T-helper 1 cell treated with Interleukin-12 subunit alpha and Interleukin-12 subunit beta and Interleukin-4 antibody, amounts not matched to agents 30 μg/mL and 1 μg/mL, for 36 hours (primary cell): ENCODE measurements around the gene LCE1E.

Experiments used
- H3K27ac Mint-ChIP-seq: one replicate; pipeline ENCODE4 v1.8.0; 2021; ENCODE audit warnings: mild to moderate bottlenecking, mixed read lengths
- H3K27me3 Mint-ChIP-seq: one replicate; pipeline ENCODE4 v1.8.0; 2021; ENCODE audit warnings: low read depth, mixed read lengths
- H3K36me3 Mint-ChIP-seq: one replicate; pipeline ENCODE4 v1.8.0; 2021; ENCODE audit warnings: low read depth, mixed read lengths
- H3K4me1 Mint-ChIP-seq: one replicate; pipeline ENCODE4 v1.8.0; 2021; ENCODE audit warnings: low read depth, mixed read lengths
- H3K4me3 Mint-ChIP-seq: one replicate; pipeline ENCODE4 v1.8.0; 2021; ENCODE audit warnings: mild to moderate bottlenecking, moderate library complexity, mixed read lengths
- H3K9me3 Mint-ChIP-seq: one replicate; pipeline ENCODE4 v1.8.0; 2021; ENCODE audit warnings: mixed read lengths

LCE1E gene, protein sequence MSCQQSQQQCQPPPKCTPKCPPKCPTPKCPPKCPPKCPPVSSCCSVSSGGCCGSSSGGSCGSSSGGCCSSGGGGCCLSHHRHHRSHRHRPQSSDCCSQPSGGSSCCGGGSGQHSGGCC

DNA sequence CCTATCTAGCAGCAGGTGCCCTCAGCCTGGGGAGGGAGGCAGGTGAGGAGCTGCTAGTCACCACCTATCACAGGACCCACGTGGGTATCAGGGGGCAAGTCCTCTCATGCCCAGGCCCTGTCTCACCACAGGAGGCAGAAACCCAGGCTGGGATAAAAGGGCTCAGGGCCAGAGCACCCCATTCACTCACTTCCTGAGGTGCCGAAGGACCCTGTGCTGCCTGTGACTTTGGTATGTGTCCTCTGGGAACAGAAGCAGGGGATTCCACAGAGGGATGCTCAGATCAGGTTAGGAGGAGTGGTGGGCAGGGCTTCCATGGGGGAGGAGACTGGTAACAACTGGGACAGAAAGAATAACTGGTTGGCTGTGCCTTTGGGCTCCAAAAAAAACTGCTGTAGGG is at the start of gene LCE1E:
Gene LCE1E (plus strand): TSS at position 181 of the 400 bp plus-strand sequence. CDS start 1,043 bp downstream, outside the sequence.
- no peaks in the 10 kb centered on the region for H3K4me1 Mint-ChIP-seq
- H3K36me3 Mint-ChIP-seq: no peaks in the 10 kb centered on the region
- peaks cover 10% of the 10 kb centered on the region for H3K27me3 Mint-ChIP-seq
- H3K27ac Mint-ChIP-seq: no peak within 1 kb of the TSS
- no peaks in the 10 kb centered on the region for H3K9me3 Mint-ChIP-seq
- no peak within 1 kb of the TSS for H3K4me3 Mint-ChIP-seq

DNA sequence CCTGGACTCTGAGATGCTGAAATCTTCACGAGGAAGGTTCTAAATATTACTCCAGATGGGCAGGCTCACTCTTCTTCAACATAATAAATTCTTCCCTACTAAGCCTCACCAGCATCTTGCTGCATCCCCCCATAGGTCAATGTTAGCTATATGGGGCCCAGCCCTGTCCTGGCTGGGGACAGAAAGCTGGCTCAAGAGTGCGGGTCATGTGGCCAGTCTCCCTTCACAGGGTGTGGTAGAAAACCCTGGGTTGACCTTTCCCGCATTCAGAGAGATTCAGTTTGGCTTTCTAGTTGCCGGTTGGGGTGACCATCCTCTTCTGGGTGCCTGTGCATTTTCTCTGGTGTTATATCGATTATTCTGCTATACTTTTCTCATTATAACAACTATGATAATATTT is 48.1 kb upstream of the LCE1E start:
- no peaks in the 10 kb centered on the region for H3K4me1 Mint-ChIP-seq
- H3K4me3 Mint-ChIP-seq: no peak overlapping the region
- no peaks in the 10 kb centered on the region for H3K36me3 Mint-ChIP-seq
- H3K27me3 Mint-ChIP-seq: peaks cover 12% of the 10 kb centered on the region
- no peaks in the 10 kb centered on the region for H3K9me3 Mint-ChIP-seq
- H3K27ac Mint-ChIP-seq: no peak overlapping the region

DNA sequence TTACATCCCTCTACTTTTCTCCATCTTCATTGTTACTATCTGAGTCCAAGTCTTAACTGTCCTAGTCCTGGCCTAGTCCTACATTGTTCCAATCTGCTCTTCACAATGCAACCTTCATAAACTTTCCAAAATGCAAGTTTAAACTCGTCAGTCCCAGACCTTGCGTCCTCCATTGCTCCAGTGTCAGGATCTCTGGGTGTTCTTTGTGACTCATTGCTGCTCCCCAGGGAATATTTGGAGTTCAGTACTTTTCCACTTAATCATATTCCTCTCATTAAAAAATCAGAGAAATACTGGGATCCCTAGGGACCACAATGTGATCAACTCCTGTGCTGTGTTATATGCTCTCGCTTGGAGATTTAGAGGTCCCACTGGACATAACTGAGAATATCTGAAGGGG is 46.2 kb upstream of the LCE1E start:
- Mint-ChIP-seq H3K27ac (no peak overlapping the region), H3K9me3 (no peaks in the 10 kb centered on the region), H3K27me3 (peaks cover 14% of the 10 kb centered on the region), H3K4me3 (no peak overlapping the region), H3K36me3 (no peaks in the 10 kb centered on the region), H3K4me1 (no peaks in the 10 kb centered on the region)

DNA sequence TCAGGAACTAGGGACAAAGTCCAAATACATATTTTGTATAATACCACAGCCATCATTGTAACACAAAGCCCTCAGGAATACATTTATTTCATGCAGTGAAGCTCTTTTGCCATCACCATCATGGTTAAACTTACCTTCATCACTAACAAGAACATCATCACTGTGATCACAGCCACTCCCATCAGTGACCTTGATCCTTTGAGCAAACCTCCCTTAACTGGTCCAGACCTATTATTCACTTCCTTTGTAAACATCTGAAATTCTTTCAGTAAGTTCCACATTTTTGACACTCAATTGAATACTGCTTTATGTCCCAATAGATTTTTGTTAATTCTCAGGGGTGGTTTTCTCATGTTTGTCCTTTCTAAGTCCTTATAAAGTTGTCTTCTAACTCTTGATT is 44.4 kb upstream of the LCE1E start:
- no peaks in the 10 kb centered on the region for H3K36me3 Mint-ChIP-seq
- no peak overlapping the region for H3K4me3 Mint-ChIP-seq
- H3K4me1 Mint-ChIP-seq: no peaks in the 10 kb centered on the region
- no peak overlapping the region for H3K27ac Mint-ChIP-seq
- no peaks in the 10 kb centered on the region for H3K9me3 Mint-ChIP-seq
- peaks cover 14% of the 10 kb centered on the region for H3K27me3 Mint-ChIP-seq

DNA sequence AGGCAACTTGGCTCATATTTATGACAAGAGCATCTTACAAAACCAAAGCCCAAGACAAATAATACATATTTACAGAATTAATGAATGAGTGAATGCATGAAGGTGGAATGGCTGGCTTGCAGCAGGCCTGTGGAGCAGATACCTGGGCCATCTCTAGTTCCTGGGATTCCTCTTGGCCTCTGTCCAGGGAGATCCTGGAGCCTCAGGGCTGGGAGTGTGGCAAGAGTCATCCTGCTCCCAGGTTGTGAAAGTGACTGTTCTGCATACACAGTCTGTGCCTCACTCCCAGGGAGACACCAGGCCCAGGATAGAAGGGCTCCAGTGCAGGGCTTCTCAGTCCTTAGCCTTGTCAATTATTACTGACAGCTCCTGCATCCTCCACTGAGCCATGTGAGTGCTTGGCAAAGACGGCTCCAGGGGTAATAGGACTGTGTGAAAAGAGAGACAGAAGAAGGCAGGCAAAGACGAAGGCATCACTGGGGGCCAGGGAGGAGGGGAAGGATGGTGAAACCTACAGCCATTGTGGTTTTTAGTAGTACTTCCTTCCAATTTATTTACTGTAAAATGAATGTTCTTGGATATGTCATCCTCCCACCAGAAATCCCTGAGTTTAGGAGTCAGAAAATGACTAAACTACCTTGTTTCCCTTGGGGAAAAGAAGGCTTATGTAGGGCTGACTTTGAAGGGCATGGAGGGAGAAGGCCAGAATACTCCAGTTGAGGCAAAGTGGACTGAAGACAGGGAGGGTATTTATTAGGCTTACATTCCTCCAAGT is 42.5 kb upstream of the LCE1E start:
- H3K27ac Mint-ChIP-seq: no peak overlapping the region
- H3K27me3 Mint-ChIP-seq: peaks cover 18% of the 10 kb centered on the region
- H3K36me3 Mint-ChIP-seq: no peaks in the 10 kb centered on the region
- no peaks in the 10 kb centered on the region for H3K4me1 Mint-ChIP-seq
- H3K9me3 Mint-ChIP-seq: no peaks in the 10 kb centered on the region
- H3K4me3 Mint-ChIP-seq: no peak overlapping the region

DNA sequence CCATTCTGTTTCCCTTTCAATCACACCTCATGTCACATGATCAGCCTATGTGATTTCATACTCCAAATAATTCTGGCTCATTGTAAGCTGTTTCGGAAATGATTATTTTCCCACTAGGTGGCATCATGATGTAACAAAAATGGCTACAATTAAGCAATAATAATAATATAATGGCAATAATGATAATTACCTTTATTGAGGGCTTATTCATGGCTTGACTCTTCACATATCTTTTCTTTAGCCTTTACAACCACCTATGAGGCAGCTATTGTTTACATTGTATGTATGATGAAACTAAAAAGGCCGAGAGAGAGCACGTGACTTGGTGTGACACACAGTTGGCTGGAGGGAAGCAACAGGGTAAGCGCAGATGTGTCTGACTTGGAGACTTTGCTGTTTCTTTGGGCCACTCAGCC is 40.8 kb upstream of the LCE1E start:
- Mint-ChIP-seq H3K9me3 (no peaks in the 10 kb centered on the region), H3K27ac (no peak overlapping the region), H3K27me3 (peaks cover 11% of the 10 kb centered on the region), H3K36me3 (no peaks in the 10 kb centered on the region), H3K4me1 (no peaks in the 10 kb centered on the region), H3K4me3 (no peak overlapping the region)

DNA sequence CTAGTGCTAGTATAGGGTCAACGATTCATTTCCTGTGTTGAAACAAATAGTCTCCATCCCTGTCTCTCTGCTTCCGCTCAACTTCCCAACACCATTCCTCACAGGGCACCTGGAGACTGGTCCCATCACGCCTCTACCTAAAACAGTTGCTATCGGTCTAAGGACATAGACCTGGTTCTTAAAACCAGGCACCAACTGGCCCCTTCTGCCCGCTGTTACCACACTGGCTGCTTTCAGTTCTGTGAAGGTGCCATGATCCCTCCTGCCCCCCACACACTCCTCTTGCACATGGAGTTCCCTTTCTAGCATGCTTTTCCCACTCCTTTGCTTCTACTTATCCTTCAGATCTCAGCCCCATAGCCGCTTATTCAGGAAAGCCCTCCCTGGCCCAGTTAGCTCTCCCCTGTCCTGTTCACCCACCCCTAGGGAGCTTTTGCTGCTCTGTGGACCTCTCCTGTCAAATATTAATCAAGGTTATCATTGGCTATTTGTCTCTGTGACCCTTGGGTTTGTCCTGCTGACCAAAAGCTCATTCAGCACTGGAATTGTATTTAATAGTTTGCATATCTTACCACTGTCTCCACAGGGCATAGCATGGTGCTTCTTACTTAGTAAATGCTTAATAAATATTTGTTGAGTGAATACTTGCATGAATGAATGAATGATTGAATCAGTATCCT is 40.2 kb upstream of the LCE1E start:
- H3K9me3 Mint-ChIP-seq: no peaks in the 10 kb centered on the region
- peaks cover 13% of the 10 kb centered on the region for H3K27me3 Mint-ChIP-seq
- H3K4me1 Mint-ChIP-seq: no peaks in the 10 kb centered on the region

DNA sequence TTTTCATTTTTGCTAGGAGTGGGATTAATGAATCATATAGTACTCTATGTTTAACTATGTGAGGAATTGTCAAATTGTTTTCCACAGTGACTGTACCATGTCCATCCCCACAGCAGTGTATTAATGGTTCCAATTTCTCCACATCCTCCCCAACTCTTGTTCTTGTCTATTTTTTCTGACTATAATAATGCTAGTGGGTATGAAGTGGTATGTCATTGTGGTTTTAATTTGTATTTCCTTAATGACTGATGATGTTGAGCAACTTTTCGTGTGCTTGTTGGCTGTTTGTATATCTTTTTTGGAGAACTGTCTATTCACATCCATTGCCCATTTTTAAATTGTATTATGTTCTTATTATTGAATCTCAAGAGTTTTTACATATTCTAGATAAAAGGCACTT is 38.2 kb upstream of the LCE1E start:
- Mint-ChIP-seq H3K27me3 (peaks cover 22% of the 10 kb centered on the region), H3K4me3 (no peak overlapping the region), H3K9me3 (no peaks in the 10 kb centered on the region), H3K36me3 (no peaks in the 10 kb centered on the region), H3K27ac (no peak overlapping the region), H3K4me1 (no peaks in the 10 kb centered on the region)

More for the DNA sequence above, 40.2 kb upstream of the LCE1E start:
- Mint-ChIP-seq H3K4me3 (no peak overlapping the region), H3K27ac (no peak overlapping the region), H3K36me3 (no peaks in the 10 kb centered on the region)

DNA sequence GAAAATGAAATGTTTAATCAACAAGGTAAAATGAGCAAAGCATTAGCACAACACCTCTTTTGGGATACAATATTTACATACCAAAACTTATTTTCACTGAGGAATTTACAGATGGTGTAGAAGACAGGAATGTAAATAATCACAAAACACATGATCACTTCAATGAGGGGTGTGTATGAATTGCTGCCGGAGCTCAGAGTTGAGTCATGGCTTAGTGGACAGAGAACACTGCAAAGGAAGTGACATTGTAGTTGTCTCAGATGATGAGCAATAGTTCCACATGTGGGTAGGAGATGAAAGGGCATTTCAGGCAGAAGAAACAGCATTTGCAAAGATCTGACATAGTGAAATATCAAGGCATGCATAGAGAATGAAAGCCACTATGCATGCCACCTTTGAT is 33.8 kb upstream of the LCE1E start:
- Mint-ChIP-seq H3K9me3 (no peaks in the 10 kb centered on the region), H3K27me3 (peaks cover 25% of the 10 kb centered on the region), H3K27ac (no peak overlapping the region), H3K4me1 (no peaks in the 10 kb centered on the region), H3K4me3 (no peak overlapping the region), H3K36me3 (no peaks in the 10 kb centered on the region)

DNA sequence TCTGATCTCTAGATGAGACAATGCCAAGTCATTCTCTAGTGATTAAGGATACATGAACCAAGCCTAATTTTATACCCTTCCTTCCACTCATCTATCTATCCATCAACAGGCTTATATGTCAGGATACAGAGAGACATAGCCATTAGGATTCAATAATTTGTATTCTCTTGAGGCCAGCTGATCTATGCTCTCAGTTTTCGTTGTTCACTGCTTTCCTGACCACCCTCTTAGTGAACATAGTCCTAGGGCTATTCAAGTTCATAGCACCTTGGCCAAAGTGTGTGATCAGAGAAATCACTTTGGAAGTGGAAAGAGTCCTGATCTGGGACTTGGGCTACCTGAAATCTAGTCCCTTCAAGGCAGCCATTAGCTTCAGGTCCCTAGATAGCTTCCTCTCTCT is 32.5 kb upstream of the LCE1E start:
- no peaks in the 10 kb centered on the region for H3K36me3 Mint-ChIP-seq
- peaks cover 22% of the 10 kb centered on the region for H3K27me3 Mint-ChIP-seq
- no peaks in the 10 kb centered on the region for H3K4me1 Mint-ChIP-seq
- no peak overlapping the region for H3K4me3 Mint-ChIP-seq
- H3K9me3 Mint-ChIP-seq: no peaks in the 10 kb centered on the region
- no peak overlapping the region for H3K27ac Mint-ChIP-seq

DNA sequence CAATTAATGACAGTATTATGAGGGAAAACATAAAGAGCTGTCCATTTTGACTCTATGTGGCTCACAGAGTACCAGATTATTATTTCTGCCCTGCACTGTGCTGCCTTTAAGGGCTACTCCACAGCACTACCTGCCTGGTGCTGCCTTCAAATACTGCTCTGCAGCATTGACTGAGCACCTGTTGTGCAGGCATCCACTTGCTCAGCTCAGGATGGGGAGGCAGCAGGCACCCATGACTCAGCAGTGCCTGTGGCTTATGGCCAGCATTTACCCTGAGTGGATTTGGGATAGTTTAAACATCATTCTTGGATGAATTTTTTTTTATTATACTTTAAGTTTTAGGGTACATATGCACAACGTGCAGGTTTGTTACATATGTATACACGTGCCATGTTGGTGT is 29.2 kb upstream of the LCE1E start:
- peaks cover 16% of the 10 kb centered on the region for H3K27me3 Mint-ChIP-seq
- H3K27ac Mint-ChIP-seq: no peak overlapping the region
- no peak overlapping the region for H3K4me3 Mint-ChIP-seq
- no peaks in the 10 kb centered on the region for H3K4me1 Mint-ChIP-seq
- H3K36me3 Mint-ChIP-seq: no peaks in the 10 kb centered on the region
- H3K9me3 Mint-ChIP-seq: no peaks in the 10 kb centered on the region

DNA sequence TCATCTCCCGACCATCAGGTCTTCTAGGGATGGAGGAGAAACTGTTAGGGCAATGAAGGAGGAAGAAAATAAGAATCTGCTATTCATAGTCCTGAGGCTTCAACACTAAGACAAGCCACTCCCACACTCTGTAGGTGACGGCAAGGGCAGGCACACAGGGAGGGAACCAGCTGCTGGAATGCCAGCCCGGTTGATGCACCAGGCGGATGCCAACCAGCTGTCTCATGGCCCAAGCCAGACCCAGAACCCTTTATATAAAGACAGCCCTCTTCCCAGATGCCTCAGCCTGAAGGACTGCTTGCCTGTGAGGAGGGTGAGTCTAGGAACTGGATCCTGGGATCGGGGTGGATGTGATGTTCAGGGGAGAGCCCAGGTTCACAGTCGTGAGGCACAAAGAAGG is 28.3 kb upstream of the LCE1E start, which contains the start of gene KPRP:
Gene KPRP (plus strand): TSS at position 279 of the 400 bp plus-strand sequence. CDS start 1,564 bp downstream, outside the sequence.
- Mint-ChIP-seq H3K27me3 (peaks cover 11% of the 10 kb centered on the region), H3K36me3 (no peaks in the 10 kb centered on the region), H3K4me3 (no peak within 1 kb of the TSS), H3K4me1 (no peaks in the 10 kb centered on the region), H3K27ac (no peak within 1 kb of the TSS), H3K9me3 (no peaks in the 10 kb centered on the region)

DNA sequence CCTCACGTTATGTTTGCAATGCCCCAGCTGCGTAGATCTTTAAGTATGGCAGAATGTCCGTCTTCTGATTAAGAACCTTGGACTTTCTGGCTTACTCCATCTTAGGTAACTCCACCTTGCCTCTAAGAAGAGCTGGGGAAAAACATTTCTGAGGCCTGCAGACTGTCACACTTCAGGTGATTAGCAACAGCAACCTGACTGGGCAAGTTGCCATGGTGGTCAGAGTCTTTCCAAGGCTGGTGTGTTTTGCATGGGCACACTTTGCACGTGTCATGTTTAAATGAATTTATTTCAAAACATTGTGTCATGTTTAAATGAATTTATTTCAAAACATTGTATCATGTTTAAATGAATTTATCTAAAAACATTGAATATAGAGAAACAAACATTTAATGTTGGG is 27.4 kb upstream of the LCE1E start:
- Mint-ChIP-seq H3K27me3 (peaks cover 8% of the 10 kb centered on the region), H3K4me1 (no peaks in the 10 kb centered on the region), H3K4me3 (no peak overlapping the region), H3K27ac (no peak overlapping the region), H3K36me3 (no peaks in the 10 kb centered on the region), H3K9me3 (no peaks in the 10 kb centered on the region)

DNA sequence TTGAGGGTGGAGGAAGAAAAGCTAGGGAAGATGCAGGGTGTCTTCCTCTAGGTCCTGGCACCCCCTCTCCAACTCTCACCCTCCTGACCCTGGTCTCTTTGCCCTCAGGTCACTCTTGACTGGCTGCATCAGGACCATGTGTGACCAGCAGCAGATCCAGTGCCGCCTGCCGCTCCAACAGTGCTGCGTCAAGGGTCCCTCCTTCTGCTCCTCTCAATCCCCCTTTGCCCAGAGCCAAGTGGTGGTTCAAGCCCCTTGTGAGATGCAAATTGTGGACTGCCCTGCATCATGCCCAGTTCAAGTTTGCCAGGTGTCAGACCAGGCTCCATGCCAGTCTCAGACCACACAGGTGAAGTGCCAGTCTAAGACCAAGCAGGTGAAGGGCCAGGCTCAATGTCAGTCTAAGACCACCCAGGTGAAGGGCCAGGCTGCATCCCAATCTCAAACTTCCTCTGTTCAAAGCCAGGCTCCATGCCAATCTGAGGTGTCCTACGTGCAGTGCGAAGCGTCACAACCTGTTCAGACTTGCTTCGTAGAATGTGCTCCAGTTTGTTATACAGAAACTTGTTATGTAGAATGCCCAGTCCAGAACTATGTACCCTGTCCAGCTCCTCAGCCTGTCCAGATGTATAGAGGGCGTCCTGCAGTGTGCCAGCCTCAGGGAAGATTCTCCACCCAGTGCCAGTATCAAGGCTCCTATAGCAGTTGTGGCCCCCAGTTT is 26.4 kb upstream of the LCE1E start:
- Mint-ChIP-seq H3K36me3 (no peaks in the 10 kb centered on the region), H3K27me3 (peaks cover 4% of the 10 kb centered on the region), H3K9me3 (no peaks in the 10 kb centered on the region), H3K4me3 (no peak overlapping the region), H3K27ac (no peak overlapping the region), H3K4me1 (no peaks in the 10 kb centered on the region)
